ENCODE data around the gene PNPLA5. TPM values are rescaled to one million over a fixed set of nuclear protein-coding genes. Genes with fewer than 3 reads are reported as not detected.

The PNPLA5 gene
- total RNA-seq, 1 donor from 2014 or later, result not detected

GRCh38 chr22:43831561-43832392 is 60.0 kb downstream of the PNPLA5 start:
- intact Hi-C loops (cut with micrococcal nuclease), result no loop called here

DNA sequence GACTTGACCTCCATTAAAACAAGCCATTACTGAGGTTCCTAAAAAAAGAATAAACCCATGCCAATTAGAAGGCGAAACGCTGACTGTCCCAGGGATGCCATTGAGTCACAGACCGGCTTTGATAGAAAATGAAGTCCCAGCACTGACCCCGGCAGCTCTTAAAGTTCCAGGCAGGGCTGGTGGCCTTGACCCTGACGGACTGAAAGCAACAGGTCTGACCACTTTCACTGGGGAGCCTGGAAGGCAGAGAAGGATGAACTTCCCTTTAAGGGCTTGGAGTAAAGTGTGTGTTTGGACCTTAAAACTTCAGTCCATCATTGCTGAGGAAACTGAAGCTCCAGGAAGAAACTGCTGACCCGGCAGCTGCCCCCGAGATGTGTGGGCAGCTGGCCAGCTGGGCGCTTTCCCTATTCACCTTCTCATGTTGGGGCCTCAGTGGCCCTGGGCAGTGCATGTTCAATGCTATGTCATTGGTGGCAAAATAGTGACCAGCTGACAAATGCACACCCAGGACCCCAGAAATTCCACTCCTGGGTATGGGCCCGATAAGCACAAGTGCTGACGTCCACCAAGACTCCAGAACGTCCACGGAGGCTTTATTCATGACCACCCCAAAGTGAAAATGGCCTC is 60.8 kb downstream of the PNPLA5 start:
- Mint-ChIP-seq H3K4me3 (ENCODE audit: low read depth) (no peak overlapping the region), H3K9me3 (no peaks in the 10 kb centered on the region), H3K36me3 (ENCODE audit: low read depth) (no peaks in the 10 kb centered on the region), H3K27me3 (ENCODE audit: low read depth) (no peaks in the 10 kb centered on the region), H3K4me1 (ENCODE audit: low read depth) (no peaks in the 10 kb centered on the region), H3K27ac (no peak overlapping the region)
- no peak for DNase-seq (ENCODE audit: low spot score)
- intact Hi-C loops (cut with micrococcal nuclease), result no loop called here

More at GRCh38 chr22:43831561-43832392, 60.0 kb downstream of the PNPLA5 start:
- DNase-seq (ENCODE audit: low spot score), result no peak
- Mint-ChIP-seq H3K36me3 (ENCODE audit: low read depth) (no peaks in the 10 kb centered on the region), H3K27me3 (ENCODE audit: low read depth) (no peaks in the 10 kb centered on the region), H3K4me3 (ENCODE audit: low read depth) (no peak overlapping the region), H3K9me3 (no peaks in the 10 kb centered on the region), H3K27ac (no peak overlapping the region), H3K4me1 (ENCODE audit: low read depth) (no peaks in the 10 kb centered on the region)

DNA sequence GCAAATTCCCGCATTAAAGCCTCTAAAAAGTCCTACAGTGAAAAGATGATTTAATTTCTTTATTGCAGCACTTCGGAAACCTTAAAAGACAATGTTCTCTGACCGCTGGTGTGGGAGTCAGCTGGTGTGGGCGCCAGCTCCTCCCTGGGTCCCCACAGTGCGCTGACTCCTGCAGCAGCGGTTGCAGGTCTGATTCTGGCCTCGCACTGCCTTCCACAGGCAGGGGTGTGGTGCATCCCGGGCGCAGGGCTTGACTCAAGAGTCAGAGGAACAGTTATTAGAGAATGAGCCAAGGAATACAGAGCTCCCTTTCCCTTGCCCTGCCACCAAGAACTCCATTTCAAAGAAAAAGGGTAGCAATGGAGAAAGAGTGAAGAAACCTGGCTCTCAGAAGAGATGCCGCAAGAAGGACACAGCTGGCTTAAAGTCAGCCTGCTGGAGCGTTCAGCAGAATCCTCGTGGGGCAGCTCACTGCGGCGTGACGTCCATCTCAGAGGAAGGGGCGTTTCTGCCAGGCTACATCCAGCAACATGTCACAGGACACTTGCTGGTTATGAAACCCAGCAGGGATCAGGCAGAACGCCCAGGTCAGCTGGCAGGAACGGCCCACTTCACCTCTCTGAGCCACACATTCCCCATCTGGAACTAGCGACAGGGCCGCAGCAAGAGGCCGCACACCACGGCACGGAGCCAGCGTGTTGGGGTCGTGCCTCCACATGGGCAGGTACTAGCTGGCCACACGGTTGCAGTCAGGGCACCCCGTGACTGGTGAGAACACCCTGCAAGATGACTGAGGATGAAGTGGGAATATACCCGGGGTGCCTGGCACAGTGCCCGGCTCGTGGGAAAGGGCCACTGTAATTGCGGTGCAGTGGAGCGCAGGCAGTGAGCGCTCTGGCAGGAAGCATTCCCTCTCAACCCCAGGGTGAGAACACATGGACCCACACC is 61.6 kb downstream of the PNPLA5 start:
- H3K4me3 Mint-ChIP-seq (ENCODE audit: low read depth), result no peak overlapping the region
- no peak for DNase-seq (ENCODE audit: low spot score)
- H3K4me1 Mint-ChIP-seq (ENCODE audit: low read depth), result no peaks in the 10 kb centered on the region
- no peaks in the 10 kb centered on the region for H3K36me3 Mint-ChIP-seq (ENCODE audit: low read depth)
- H3K27me3 Mint-ChIP-seq (ENCODE audit: low read depth), result no peaks in the 10 kb centered on the region
- intact Hi-C loops (cut with micrococcal nuclease), result no loop called here
- no peaks in the 10 kb centered on the region for H3K9me3 Mint-ChIP-seq
- H3K27ac Mint-ChIP-seq, result no peak overlapping the region

Other genes starting within 250 kb of the PNPLA5 start
- gene EFCAB6, start 79.7 kb downstream of the PNPLA5 start, total RNA-seq, result 0.11 TPM in 1 of 2 replicates, not detected in the other
- gene SULT4A1, start 29.5 kb downstream of the PNPLA5 start, total RNA-seq, result not detected in 2 replicates
- gene PNPLA3, start 31.8 kb upstream of the PNPLA5 start, total RNA-seq, result 1.3 and 1.7 TPM in 2 replicates
- 58.6 and 59.0 TPM in 2 replicates for gene SAMM50, start 63.4 kb upstream of the PNPLA5 start, total RNA-seq
- 122 and 123 TPM in 2 replicates for gene PARVB, start 132.3 kb upstream of the PNPLA5 start, total RNA-seq